Measurements from ENCODE around the gene TRIM5. TPM values are rescaled to one million over a fixed set of nuclear protein-coding genes. Genes with fewer than 3 reads are reported as not detected.

The TRIM5 gene
- polyA plus RNA-seq, 3 donors = 7.7 to 11.2 (median 9.7) TPM

- H3K27ac ChIP-seq (ENCODE audit: low read depth, low read length) = no peak overlapping the region
- WGBS, 3 donors = 89 to 93% (median 91%) methylated on average over 3 of the region's 3 CpGs
These were observed 38.7 kb downstream of the TRIM5 start for GRCh38 chr11:5646139-5646538.

DNA sequence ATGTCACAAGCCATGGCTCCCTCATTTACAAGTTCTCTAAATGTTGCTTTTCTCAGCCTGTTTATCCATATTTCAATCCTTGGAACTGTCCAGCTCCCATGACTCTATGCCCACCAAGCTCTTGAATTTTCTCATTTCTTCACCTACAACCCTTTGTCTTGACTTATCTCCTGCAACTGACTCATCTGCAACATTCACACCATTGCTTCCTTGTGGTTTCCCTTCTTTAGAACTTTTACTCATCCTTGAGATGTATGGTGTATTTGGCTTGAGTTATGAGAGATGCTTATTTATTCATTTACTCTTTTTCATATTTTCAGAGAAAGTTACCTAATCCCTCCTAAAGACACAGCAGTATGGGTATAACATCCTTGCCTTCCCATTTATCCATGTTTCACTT lies 41.3 kb downstream of the TRIM5 start:
- no peak overlapping the region for H3K27ac ChIP-seq (ENCODE audit: low read depth, low read length)

DNA sequence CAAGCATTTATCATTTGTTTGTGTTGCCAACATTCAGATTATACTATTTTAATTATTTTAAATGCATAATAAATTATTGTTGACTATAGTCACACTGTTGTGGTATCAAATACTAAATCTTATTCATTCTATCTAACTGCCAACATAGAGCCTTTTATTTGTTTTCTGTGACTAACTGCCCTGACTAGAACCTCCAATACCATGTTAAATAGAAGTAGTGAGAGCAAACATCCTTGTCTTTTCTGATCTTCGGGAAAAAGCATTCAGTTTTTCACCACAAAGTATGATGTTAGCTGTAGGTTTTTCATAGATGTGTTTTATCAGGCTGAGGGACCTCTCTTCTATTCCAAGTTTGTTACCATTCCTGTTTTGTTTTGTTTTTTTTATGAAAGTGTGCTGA lies 44.9 kb downstream of the TRIM5 start:
- WGBS, 3 donors = 86 to 99% (median 95%) methylated on average over 1 of the region's 1 CpG
- no peak overlapping the region for H3K27ac ChIP-seq (ENCODE audit: low read depth, low read length)

- WGBS, 3 donors = 88 to 93% (median 91%) methylated on average over 5 of the region's 5 CpGs
- H3K27ac ChIP-seq (ENCODE audit: low read depth, low read length) = no peak overlapping the region
These were observed 52.8 kb downstream of the TRIM5 start for GRCh38 chr11:5631969-5632635.

DNA sequence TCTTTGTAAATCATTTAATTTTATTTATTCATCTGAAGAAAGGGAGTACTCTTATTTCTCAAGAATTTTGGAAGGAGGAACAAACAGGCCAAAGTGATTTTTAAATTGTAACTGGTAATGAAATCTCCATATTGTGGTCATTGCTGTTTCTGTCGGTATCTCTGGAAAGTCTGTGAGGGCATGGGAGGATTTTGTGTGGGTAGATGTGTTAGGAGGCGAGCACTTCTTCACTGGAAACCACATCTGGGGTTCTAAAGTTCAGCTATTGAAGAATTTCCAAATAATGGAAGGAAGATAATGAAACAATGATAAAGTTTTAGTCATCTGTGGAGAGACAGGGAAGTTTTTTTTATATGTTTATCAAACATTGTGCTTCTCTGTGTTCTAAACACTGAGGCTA lies 53.5 kb downstream of the TRIM5 start:
- no peak overlapping the region for H3K27ac ChIP-seq (ENCODE audit: low read depth, low read length)
- 79 to 83% (median 80%) methylated on average over 2 of the region's 2 CpGs for WGBS, 3 donors

GRCh38 chr11:5626196-5626595 lies 58.7 kb downstream of the TRIM5 start:
- WGBS, 3 donors = 76 to 82% (median 78%) methylated on average over 5 of the region's 5 CpGs

GRCh38 chr11:5625281-5625680 lies 59.6 kb downstream of the TRIM5 start:
- 13 to 28% (median 14%) methylated on average over 4 of the region's 4 CpGs for WGBS, 3 donors

More at GRCh38 chr11:5626196-5626595, 58.7 kb downstream of the TRIM5 start:
- no peak overlapping the region for H3K27ac ChIP-seq (ENCODE audit: low read depth, low read length)

GRCh38 chr11:5624489-5625279 lies 60.2 kb downstream of the TRIM5 start, which contains the start of gene TRIM34:
TRIM34 (plus strand) TSS chr11:5625001; CDS start chr11:5632332, 7,331 bp downstream.
- 17 to 18% (median 18%) methylated on average over 7 of the region's 7 CpGs for WGBS, 3 donors
- no peak within 1 kb of the TSS for H3K27ac ChIP-seq (ENCODE audit: low read depth, low read length)

More at GRCh38 chr11:5625281-5625680, 59.6 kb downstream of the TRIM5 start:
- H3K27ac ChIP-seq (ENCODE audit: low read depth, low read length) = no peak overlapping the region

GRCh38 chr11:5622802-5623201 lies 62.1 kb downstream of the TRIM5 start:
- no peak overlapping the region for H3K27ac ChIP-seq (ENCODE audit: low read depth, low read length)
- WGBS, 3 donors = 74 to 99% (median 97%) methylated on average over 3 of the region's 3 CpGs

GRCh38 chr11:5621580-5621979 lies 63.3 kb downstream of the TRIM5 start:
- no peak overlapping the region for H3K27ac ChIP-seq (ENCODE audit: low read depth, low read length)

DNA sequence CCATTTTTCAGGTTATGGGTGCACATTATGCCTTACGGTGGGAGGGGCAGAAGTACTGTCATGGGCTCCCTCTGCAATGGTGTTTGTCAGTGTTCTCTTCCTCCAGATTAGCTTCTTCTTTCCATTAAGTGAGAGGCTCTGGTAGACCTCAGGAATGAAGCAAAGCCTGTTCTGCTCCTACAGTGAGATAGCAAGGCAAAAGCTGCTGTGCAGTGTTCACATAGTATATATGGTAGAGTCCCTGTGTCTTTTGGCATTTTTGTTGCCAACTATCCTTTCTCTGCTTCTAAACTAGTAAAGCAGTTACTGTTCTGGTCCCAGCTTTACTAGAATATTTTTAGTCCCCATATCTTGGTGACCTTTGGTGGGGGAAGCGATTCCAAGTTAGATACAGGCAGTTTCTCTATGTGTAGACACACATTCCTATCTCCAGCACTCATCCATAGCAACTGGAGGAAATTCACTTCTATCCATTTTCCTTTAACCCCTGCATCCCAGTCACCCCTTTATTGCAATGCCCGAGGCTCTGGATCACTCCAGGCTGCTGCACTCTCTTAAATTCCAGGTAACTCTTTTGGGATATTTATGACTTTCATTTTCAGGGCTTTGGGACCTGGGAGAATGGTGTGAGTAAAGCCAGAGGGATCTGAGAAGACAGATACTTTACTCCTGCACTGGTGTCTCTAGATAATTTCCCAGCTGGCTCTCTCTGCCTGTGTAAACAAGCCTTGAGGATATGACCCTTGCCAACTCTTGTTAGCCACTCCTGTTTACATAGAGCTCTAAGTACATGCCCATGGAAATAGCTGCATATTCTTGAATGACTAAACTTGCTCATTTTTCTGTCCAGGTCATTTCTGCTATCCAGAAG lies 64.0 kb downstream of the TRIM5 start:
- WGBS, 3 donors = 41 to 69% (median 59%) methylated on average over 3 of the region's 3 CpGs

GRCh38 chr11:5618807-5619206 lies 66.1 kb downstream of the TRIM5 start:
- H3K27ac ChIP-seq (ENCODE audit: low read depth, low read length) = no peak overlapping the region
- 53 to 86% (median 83%) methylated on average over 3 of the region's 3 CpGs for WGBS, 3 donors

More for the DNA sequence above, 64.0 kb downstream of the TRIM5 start:
- H3K27ac ChIP-seq (ENCODE audit: low read depth, low read length) = no peak overlapping the region

Other genes with a start within 250 kb of the TRIM5 start
- gene OR51I1, start 243.6 kb downstream of the TRIM5 start, polyA plus RNA-seq = not detected
- gene OR51I2, start 235.8 kb downstream of the TRIM5 start, polyA plus RNA-seq = not detected
- gene OR52D1, start 196.4 kb downstream of the TRIM5 start, polyA plus RNA-seq = not detected
- not detected for gene UBQLN3, start 175.1 kb downstream of the TRIM5 start, polyA plus RNA-seq
- gene UBQLNL, start 168.4 kb downstream of the TRIM5 start, polyA plus RNA-seq = under 1 TPM; 0.08 to 0.22 (median 0.09) TPM
- gene OR52H1, start 136.5 kb downstream of the TRIM5 start, polyA plus RNA-seq = not detected
- gene OR52B6, start 104.2 kb downstream of the TRIM5 start, polyA plus RNA-seq = not detected
- 1 to 10 TPM; 1.4 to 2.9 (median 2.4) TPM for gene TRIM6, start 88.4 kb downstream of the TRIM5 start, polyA plus RNA-seq
- gene TRIM34, start 60.1 kb downstream of the TRIM5 start, polyA plus RNA-seq = 1 to 10 TPM; 1.8 to 6.7 (median 3.8) TPM
- 10 to 100 TPM in 2 of 3 donors, 1 to 10 TPM in 1; 8.3 to 43.7 (median 22.8) TPM for gene TRIM22, start 4.7 kb upstream of the TRIM5 start, polyA plus RNA-seq
- not detected for gene OR56B1, start 51.4 kb upstream of the TRIM5 start, polyA plus RNA-seq
- gene OR52N4, start 69.2 kb upstream of the TRIM5 start, polyA plus RNA-seq = under 1 TPM in 1 of 3 donors, not detected in 2; 0.21 TPM
- gene OR52N5, start 98.3 kb upstream of the TRIM5 start, polyA plus RNA-seq = under 1 TPM in 1 of 3 donors, not detected in 2; 0.04 TPM
- gene OR52N1, start 106.2 kb upstream of the TRIM5 start, polyA plus RNA-seq = under 1 TPM in 1 of 3 donors, not detected in 2; 0.06 TPM
- gene OR52N2, start 123.8 kb upstream of the TRIM5 start, polyA plus RNA-seq = under 1 TPM in 1 of 3 donors, not detected in 2; 0.14 TPM
- not detected for gene OR52E6, start 156.8 kb upstream of the TRIM5 start, polyA plus RNA-seq
- not detected for gene OR52E8, start 172.6 kb upstream of the TRIM5 start, polyA plus RNA-seq
- gene OR52E4, start 195.6 kb upstream of the TRIM5 start, polyA plus RNA-seq = not detected
- gene OR52E5, start 208.1 kb upstream of the TRIM5 start, polyA plus RNA-seq = not detected